GM12801 (cell line): ENCODE measurements around the gene CLEC11A.

Experiments used
- TF ChIP-seq, protein P1 (sequence below): IDR thresholded peaks from one replicate; pipeline ENCODE4 v1.5.1; 2011; ENCODE audit warnings: control low read depth; ENCODE audit not compliant: insufficient read length; ENCODE audit errors: extremely low read depth

Gene CLEC11A, protein sequence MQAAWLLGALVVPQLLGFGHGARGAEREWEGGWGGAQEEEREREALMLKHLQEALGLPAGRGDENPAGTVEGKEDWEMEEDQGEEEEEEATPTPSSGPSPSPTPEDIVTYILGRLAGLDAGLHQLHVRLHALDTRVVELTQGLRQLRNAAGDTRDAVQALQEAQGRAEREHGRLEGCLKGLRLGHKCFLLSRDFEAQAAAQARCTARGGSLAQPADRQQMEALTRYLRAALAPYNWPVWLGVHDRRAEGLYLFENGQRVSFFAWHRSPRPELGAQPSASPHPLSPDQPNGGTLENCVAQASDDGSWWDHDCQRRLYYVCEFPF

DNA sequence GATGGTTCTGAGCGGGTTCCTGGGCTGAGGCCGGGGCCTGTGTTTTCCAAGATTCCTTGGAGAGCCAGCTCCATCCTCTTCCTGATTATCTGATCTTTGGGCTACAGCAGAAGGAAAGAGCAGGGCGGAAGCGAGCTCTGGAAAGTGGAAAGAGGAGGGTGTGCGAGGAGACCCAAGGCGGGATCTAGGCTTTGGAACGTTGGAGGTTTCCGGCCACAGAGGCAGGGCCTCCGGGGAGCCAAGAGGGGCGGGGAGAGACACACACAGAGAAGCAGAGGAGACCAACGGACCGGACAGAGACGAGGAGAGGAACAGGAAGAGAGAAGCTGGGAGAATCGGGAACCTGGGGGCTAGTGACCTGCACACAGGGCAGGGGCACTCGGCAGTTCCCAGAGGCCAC is at the start of gene CLEC11A:
Gene CLEC11A, plus strand, starts transcription at position 296 of the 400 bp plus-strand sequence. CDS start 162 bp downstream, outside the sequence.
- TF ChIP-seq, protein P1, sequence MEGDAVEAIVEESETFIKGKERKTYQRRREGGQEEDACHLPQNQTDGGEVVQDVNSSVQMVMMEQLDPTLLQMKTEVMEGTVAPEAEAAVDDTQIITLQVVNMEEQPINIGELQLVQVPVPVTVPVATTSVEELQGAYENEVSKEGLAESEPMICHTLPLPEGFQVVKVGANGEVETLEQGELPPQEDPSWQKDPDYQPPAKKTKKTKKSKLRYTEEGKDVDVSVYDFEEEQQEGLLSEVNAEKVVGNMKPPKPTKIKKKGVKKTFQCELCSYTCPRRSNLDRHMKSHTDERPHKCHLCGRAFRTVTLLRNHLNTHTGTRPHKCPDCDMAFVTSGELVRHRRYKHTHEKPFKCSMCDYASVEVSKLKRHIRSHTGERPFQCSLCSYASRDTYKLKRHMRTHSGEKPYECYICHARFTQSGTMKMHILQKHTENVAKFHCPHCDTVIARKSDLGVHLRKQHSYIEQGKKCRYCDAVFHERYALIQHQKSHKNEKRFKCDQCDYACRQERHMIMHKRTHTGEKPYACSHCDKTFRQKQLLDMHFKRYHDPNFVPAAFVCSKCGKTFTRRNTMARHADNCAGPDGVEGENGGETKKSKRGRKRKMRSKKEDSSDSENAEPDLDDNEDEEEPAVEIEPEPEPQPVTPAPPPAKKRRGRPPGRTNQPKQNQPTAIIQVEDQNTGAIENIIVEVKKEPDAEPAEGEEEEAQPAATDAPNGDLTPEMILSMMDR = no peak

DNA sequence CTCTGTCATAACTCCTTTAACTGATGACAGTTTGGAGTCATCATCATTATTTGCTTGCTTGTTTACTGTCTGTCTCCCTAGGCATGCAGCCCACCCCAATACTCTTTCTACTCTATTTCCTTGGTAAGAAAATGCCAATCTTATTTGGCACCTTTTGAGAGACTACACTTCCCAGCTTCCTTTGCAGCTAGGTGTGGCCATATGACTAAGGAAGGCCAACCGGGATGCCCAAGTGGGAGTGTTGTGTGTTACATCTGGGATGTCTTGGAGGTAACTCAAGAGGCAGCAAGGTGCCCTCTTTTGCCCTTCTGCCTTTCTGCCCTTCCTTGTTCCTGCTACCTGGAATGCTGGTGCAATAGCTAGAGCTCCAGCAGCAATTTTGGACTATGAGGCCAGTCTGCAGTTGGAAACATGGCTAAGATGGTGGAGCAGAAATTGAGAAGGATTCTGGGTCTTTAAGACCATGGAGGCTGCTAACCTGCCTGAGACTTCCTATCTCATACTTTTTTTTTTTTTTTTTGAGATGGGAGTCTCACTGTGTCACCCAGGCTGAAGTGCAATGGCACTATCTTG is 46.5 kb upstream of the CLEC11A start:
- TF ChIP-seq, protein P1 = no peak

DNA sequence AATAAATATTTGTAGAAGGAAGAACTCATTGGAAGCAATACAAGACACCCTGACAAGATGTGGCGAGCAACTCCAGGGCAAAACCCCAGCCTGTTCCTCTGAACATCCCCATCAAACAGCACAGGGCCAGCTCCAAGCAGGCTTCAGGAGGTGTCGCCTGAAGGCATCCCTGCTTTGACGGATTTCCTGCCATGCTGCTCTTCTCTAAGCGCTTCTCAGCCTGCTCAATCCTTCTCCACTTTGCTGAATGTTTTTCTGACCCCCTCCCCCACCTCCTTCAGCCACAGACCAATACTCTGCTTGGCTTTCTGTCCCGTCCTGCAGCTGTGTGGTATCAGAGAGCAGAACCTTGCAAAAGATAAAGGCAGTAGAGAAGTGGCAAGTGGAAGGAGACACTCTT is 45.5 kb upstream of the CLEC11A start:
- TF ChIP-seq, protein P1 = no peak

DNA sequence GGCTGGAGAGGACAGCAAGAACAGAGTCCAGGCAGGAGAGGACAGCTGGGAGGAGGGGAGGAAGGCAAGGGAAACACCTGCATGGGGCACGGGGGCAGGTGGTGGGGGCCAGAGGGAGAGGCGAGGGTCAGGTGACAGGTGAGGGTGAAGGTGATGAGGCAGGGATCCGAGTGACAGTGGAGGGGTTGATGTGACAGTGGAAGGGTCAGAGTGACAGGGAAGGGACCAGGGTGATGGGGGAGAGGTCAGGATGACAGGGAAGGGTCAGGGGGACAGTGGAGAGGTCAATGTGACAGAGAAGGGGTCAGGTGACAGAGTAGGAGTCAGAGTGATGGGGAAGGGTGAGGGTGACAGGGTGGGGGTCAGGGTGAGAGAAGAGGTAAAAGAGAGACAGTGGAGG is 44.8 kb upstream of the CLEC11A start:
- TF ChIP-seq, protein P1 = no peak

DNA sequence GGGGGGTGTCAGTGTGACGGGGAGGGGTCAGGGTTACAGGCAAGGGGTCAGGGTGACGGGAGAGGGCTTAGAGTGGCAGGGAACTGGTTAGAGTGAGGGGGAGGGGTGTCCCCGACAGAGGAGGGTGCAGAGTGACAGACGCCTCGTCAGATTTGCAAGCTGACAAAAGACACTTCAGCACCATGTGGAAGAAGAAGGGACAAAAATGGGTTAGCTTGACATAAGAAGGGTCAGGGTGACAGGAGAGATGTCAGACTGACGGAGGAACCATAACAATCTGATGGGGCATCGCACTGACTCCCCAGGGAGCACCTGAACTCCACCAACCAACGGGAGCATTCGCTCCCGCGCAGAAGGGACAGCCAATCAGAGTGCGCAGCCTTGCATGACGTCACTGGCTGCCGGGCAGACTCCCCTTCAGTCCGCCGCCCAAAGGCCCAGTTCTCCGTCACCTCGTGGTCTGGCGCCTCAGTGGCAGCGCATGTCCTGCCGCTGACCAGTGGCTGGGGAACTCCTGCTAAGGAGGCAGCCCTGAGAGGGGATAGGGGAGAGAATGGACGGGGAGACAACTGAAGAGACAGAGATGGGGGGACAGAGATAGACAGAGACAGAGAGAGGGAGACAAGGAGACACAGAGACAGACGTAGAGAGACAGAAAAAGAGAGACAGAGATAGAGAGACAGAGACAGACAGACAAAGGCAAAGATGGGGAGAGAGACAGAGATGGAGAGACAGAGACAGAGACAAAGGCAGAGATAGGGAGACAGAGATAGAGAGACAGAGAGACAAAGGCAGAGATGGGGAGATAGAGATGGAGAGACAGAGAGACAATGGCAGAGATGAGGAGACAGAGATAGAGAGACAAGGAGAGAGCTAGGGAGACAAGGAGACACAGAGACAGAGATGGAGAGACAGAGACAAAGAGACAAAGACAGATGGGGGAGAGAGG is 43.7 kb upstream of the CLEC11A start:
- TF ChIP-seq, protein P1 = no peak

DNA sequence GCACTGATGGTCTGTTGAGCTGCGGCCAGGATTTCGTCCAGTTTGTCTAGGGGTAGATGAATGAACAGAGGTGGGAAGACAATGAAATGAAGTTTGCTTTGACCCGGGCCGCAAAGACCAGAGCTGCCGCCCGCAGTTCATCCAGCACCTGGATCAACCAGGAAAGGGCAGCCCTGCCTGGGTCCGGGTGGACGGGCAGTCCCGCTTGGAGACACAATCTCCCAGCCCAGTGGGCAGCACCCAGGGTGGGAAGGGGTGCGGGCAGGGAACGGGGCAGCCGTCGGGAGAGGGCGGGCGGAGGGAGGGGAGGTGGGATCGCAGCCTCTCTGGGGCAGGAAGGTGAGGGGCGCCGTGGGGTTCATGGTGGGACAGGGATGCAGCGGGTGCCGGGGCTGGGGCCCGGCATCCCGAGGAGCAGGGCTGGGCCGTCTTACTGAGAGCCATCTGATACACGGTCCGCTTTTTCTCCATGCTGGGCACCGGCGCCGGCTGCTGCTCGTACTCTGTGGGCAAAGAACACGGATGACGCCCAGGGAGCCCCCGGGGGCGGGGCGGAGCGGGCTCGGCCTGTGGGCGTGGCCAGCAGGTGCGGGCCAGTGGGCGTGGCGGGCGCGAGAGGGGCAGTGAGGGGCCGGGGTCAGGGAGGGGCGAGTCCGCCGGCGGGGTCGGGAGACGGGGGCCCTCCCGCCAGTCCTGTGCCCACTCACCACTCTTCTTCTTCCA is 36.7 kb upstream of the CLEC11A start:
- TF ChIP-seq, protein P1 = no peak

DNA sequence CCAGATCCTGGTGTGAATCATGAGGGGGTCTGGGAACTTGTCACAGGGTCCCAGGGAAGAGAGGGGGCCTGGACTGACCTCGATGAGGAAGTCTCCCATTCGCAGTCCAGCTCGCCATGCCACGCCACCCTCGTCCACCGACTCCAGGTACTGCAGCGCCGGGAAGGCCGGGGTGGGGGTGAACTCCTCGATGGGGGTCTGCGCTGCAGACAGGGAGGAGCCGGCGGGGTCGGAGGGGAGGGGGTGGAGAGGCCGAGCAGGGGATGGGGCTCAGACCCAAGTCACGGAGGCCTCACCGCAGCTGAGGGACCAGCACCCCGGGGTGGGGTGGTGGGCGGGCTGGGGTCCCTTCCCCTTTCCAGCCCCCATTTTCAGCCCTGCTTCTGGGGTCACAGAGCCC is 34.4 kb upstream of the CLEC11A start:
- TF ChIP-seq, protein P1 = no peak
